GM23248 (cell line): ENCODE data around the gene KDELR1.

Experiments
- EZH2 ChIP-seq: fragments of 200-600 bp; sonication (generic); IDR thresholded peaks from 2 replicates; pipeline ENCODE4 v1.6.1; 2018; ENCODE audit warnings: antibody characterized with exemption, mild to moderate bottlenecking; ENCODE audit not compliant: insufficient read depth, poor library complexity, severe bottlenecking
- EZH2phosphoT487 ChIP-seq: fragments of 200-600 bp; sonication (generic); IDR thresholded peaks from 2 replicates; pipeline ENCODE4 v1.6.1; 2018; ENCODE audit warnings: antibody characterized with exemption, moderate library complexity, mild to moderate bottlenecking, low read depth; ENCODE audit not compliant: insufficient read depth

DNA sequence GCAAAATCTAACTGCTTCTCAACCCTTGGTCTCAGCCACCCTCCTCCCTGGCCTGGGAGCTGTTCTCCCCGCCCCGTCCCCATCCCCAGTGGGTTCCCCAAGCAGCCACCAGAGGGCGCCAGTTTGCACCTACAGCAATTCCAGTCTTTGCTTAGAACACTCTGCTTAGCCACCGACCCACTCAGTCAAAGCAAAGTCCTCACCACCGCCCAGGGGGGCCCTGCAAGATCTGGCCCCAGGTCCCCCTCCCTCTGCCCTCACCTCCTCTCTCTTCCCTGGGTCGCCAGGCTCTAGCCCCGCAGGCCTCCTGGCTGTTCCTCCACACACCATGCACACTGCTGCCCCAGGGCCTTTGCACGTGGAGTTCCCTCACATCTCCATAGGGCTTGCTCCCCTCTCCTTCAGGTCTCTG lies 40.0 kb downstream of the KDELR1 start:
- TF ChIP-seq EZH2 (no peak), EZH2phosphoT487 (no peak)
